HUES64 (cell line): ENCODE measurements around the gene ATAD1.

Experiments used
- H3K27ac ChIP-seq: 2 replicates; pipeline ENCODE4 v1.7.0; 2013; ENCODE audit warnings: low read depth, low read length, inconsistent platforms
- H3K27me3 ChIP-seq: 2 replicates; pipeline ENCODE4 v1.6.1; 2013; ENCODE audit warnings: mild to moderate bottlenecking, low read length; ENCODE audit not compliant: insufficient read depth
- H3K36me3 ChIP-seq: 2 replicates; pipeline ENCODE4 v1.6.1; 2013; ENCODE audit warnings: mild to moderate bottlenecking, low read length; ENCODE audit not compliant: insufficient read depth
- H3K4me1 ChIP-seq: 2 replicates; pipeline ENCODE4 v1.6.1; 2013; ENCODE audit warnings: mild to moderate bottlenecking, low read length, moderate library complexity; ENCODE audit not compliant: insufficient read depth
- H3K4me3 ChIP-seq: 2 replicates; pipeline ENCODE4 v1.5.1; 2013; ENCODE audit warnings: mild to moderate bottlenecking, low read length, moderate library complexity
- H3K9ac ChIP-seq: 2 replicates; pipeline ENCODE4 v1.6.1; 2013; ENCODE audit warnings: mild to moderate bottlenecking, low read depth, low read length
- H3K9me3 ChIP-seq: 2 replicates; pipeline ENCODE4 v1.6.1; 2013; ENCODE audit warnings: low read depth, low read length; ENCODE audit not compliant: insufficient read depth
- WGBS: fragments of 150-250, 120-280 bp; methylation state at CpG from one replicate; pipeline ENCODE4 v1.1.7; 2013; ENCODE audit warnings: missing lambda C conversion rate; 5-methylcytosine and 5-hydroxymethylcytosine counted together

The ATAD1 gene

GRCh38 chr10:87729940-87730339 lies 88.1 kb downstream of the ATAD1 start:
- Histone ChIP-seq H3K27me3 (no peaks in the 10 kb centered on the region), H3K36me3 (no peaks in the 10 kb centered on the region), H3K27ac (no peak overlapping the region), H3K9ac (no peak overlapping the region), H3K4me3 (no peak overlapping the region), H3K4me1 (peaks cover 11% of the 10 kb centered on the region; the same call in 1 of the 2 replicates), H3K9me3 (no peaks in the 10 kb centered on the region)
- 94% methylated on average over 6 of the region's 6 CpGs for WGBS

- Histone ChIP-seq H3K9ac (no peak overlapping the region), H3K36me3 (no peaks in the 10 kb centered on the region)
- 98% methylated on average over 5 of the region's 5 CpGs for WGBS
These were observed 93.2 kb downstream of the ATAD1 start for GRCh38 chr10:87724789-87725188.

GRCh38 chr10:87723500-87723899 lies 94.5 kb downstream of the ATAD1 start:
- H3K36me3 ChIP-seq = no peaks in the 10 kb centered on the region
- H3K4me3 ChIP-seq = no peak overlapping the region
- 87% methylated on average over 6 of the region's 6 CpGs for WGBS
- H3K9me3 ChIP-seq = no peaks in the 10 kb centered on the region
- no peak overlapping the region for H3K9ac ChIP-seq
- no peak overlapping the region for H3K27ac ChIP-seq
- H3K27me3 ChIP-seq = no peaks in the 10 kb centered on the region
- no peaks in the 10 kb centered on the region for H3K4me1 ChIP-seq

More at GRCh38 chr10:87724789-87725188, 93.2 kb downstream of the ATAD1 start:
- H3K27me3 ChIP-seq = no peaks in the 10 kb centered on the region
- H3K27ac ChIP-seq = no peak overlapping the region
- H3K9me3 ChIP-seq = no peaks in the 10 kb centered on the region
- no peak overlapping the region for H3K4me3 ChIP-seq
- H3K4me1 ChIP-seq = no peaks in the 10 kb centered on the region

GRCh38 chr10:87722716-87723115 lies 95.3 kb downstream of the ATAD1 start:
- 91% methylated on average over 4 of the region's 4 CpGs for WGBS
- Histone ChIP-seq H3K27me3 (no peaks in the 10 kb centered on the region), H3K4me3 (no peak overlapping the region), H3K36me3 (no peaks in the 10 kb centered on the region), H3K9me3 (no peaks in the 10 kb centered on the region), H3K9ac (no peak overlapping the region), H3K4me1 (no peaks in the 10 kb centered on the region), H3K27ac (no peak overlapping the region)

GRCh38 chr10:87721781-87722180 lies 96.2 kb downstream of the ATAD1 start:
- WGBS = 87% methylated on average over 1 of the region's 2 CpGs

GRCh38 chr10:87720665-87721064 lies 97.4 kb downstream of the ATAD1 start:
- 88% methylated on average over 1 of the region's 1 CpG for WGBS
- no peaks in the 10 kb centered on the region for H3K4me1 ChIP-seq

More at GRCh38 chr10:87721781-87722180, 96.2 kb downstream of the ATAD1 start:
- no peak overlapping the region for H3K9ac ChIP-seq
- H3K36me3 ChIP-seq = no peaks in the 10 kb centered on the region; the same call in 1 of the 2 replicates
- H3K9me3 ChIP-seq = no peaks in the 10 kb centered on the region
- no peak overlapping the region for H3K4me3 ChIP-seq
- no peaks in the 10 kb centered on the region for H3K27me3 ChIP-seq
- no peak overlapping the region for H3K27ac ChIP-seq
- H3K4me1 ChIP-seq = no peaks in the 10 kb centered on the region

GRCh38 chr10:87716348-87716670 lies 101.7 kb downstream of the ATAD1 start:
- H3K9me3 ChIP-seq = no peaks in the 10 kb centered on the region
- H3K27me3 ChIP-seq = no peaks in the 10 kb centered on the region
- H3K36me3 ChIP-seq = peaks cover 31% of the 10 kb centered on the region
- H3K9ac ChIP-seq = no peak overlapping the region
- 95% methylated on average over 4 of the region's 4 CpGs for WGBS
- no peaks in the 10 kb centered on the region for H3K4me1 ChIP-seq
- no peak overlapping the region for H3K4me3 ChIP-seq
- H3K27ac ChIP-seq = no peak overlapping the region

More at GRCh38 chr10:87720665-87721064, 97.4 kb downstream of the ATAD1 start:
- Histone ChIP-seq H3K4me3 (no peak overlapping the region), H3K9me3 (no peaks in the 10 kb centered on the region), H3K9ac (no peak overlapping the region), H3K27ac (no peak overlapping the region), H3K27me3 (no peaks in the 10 kb centered on the region), H3K36me3 (peaks cover 6% of the 10 kb centered on the region; the same call in 1 of the 2 replicates)

GRCh38 chr10:87715552-87716347 lies 102.3 kb downstream of the ATAD1 start:
- peaks cover 31% of the 10 kb centered on the region for H3K36me3 ChIP-seq
- no peak overlapping the region for H3K27ac ChIP-seq
- no peaks in the 10 kb centered on the region for H3K27me3 ChIP-seq
- no peak overlapping the region for H3K4me3 ChIP-seq
- 94% methylated on average over 3 of the region's 3 CpGs for WGBS
- no peaks in the 10 kb centered on the region for H3K9me3 ChIP-seq
- no peaks in the 10 kb centered on the region for H3K4me1 ChIP-seq
- no peak overlapping the region for H3K9ac ChIP-seq

- Histone ChIP-seq H3K4me1 (no peaks in the 10 kb centered on the region), H3K36me3 (peaks cover 41% of the 10 kb centered on the region), H3K9ac (no peak overlapping the region), H3K27me3 (no peaks in the 10 kb centered on the region), H3K9me3 (no peaks in the 10 kb centered on the region), H3K27ac (no peak overlapping the region), H3K4me3 (no peak overlapping the region)
- 93% methylated on average over 3 of the region's 3 CpGs for WGBS
These were observed 104.3 kb downstream of the ATAD1 start for GRCh38 chr10:87713707-87714106.

GRCh38 chr10:87712913-87713616 lies 105.0 kb downstream of the ATAD1 start:
- no peaks in the 10 kb centered on the region for H3K4me1 ChIP-seq
- no peak overlapping the region for H3K9ac ChIP-seq
- WGBS = 90% methylated on average over 8 of the region's 11 CpGs
- no peaks in the 10 kb centered on the region for H3K27me3 ChIP-seq
- no peak overlapping the region for H3K27ac ChIP-seq
- no peaks in the 10 kb centered on the region for H3K9me3 ChIP-seq
- peaks cover 41% of the 10 kb centered on the region for H3K36me3 ChIP-seq
- no peak overlapping the region for H3K4me3 ChIP-seq

- WGBS = 94% methylated on average over 4 of the region's 4 CpGs
- no peak overlapping the region for H3K9ac ChIP-seq
- H3K4me3 ChIP-seq = no peak overlapping the region
- H3K9me3 ChIP-seq = no peaks in the 10 kb centered on the region
- no peaks in the 10 kb centered on the region for H3K4me1 ChIP-seq
- H3K36me3 ChIP-seq = peaks cover 11% of the 10 kb centered on the region; the same call in 1 of the 2 replicates
- no peaks in the 10 kb centered on the region for H3K27me3 ChIP-seq
- H3K27ac ChIP-seq = no peak overlapping the region
These were observed 110.8 kb downstream of the ATAD1 start for GRCh38 chr10:87707254-87707653.
